HG02642 (cell line): ENCODE results near the gene URAD.
"Not testable (repeated sequence)": the region's sequence is repeated elsewhere in the genome, so short reads cannot be mapped to it uniquely, and the experiment has no call there.

Experiments used
- ATAC-seq: cut with Tn5 transposase; IDR thresholded peaks from one replicate; pipeline ENCODE4 v1.9.1; 2021; ENCODE audit warnings: mild to moderate bottlenecking; ENCODE audit not compliant: unreplicated experiment, poor library complexity

Gene URAD

GRCh38 chr13:27971776-27972477 is 16.6 kb downstream of the URAD start:
- ATAC-seq, result no peak

- ATAC-seq, result no peak
Measured at GRCh38 chr13:27971236-27971645, 17.3 kb downstream of the URAD start.

- ATAC-seq, result no peak
Measured at GRCh38 chr13:27970382-27971235, 17.9 kb downstream of the URAD start.

GRCh38 chr13:27969866-27970229 is 18.6 kb downstream of the URAD start:
- no peak for ATAC-seq

GRCh38 chr13:27969082-27969865 is 19.2 kb downstream of the URAD start, which contains the start of gene CDX2:
Gene CDX2, minus strand, starts transcription at chr13:27969315. Its CDS starts 309 bp downstream, at chr13:27969006.
- no peak for ATAC-seq

GRCh38 chr13:27968316-27969081 is 20.0 kb downstream of the URAD start:
- ATAC-seq, result no peak

GRCh38 chr13:27967736-27968315 is 20.7 kb downstream of the URAD start:
- ATAC-seq, result no peak

GRCh38 chr13:27967203-27967735 is 21.2 kb downstream of the URAD start:
- no peak for ATAC-seq

GRCh38 chr13:27966641-27967202 is 21.8 kb downstream of the URAD start:
- ATAC-seq, result no peak

- ATAC-seq, result no peak
Measured at GRCh38 chr13:27965740-27966640, 22.5 kb downstream of the URAD start.

GRCh38 chr13:27965343-27965739 is 23.2 kb downstream of the URAD start:
- ATAC-seq, result no peak

- ATAC-seq, result no peak
Measured at GRCh38 chr13:27964741-27965323, 23.7 kb downstream of the URAD start.

GRCh38 chr13:27964206-27964605 is 24.3 kb downstream of the URAD start:
- ATAC-seq, result not testable (repeated sequence)

- no peak for ATAC-seq
Measured at GRCh38 chr13:27963491-27963890, 25.0 kb downstream of the URAD start.

GRCh38 chr13:27962982-27963381 is 25.5 kb downstream of the URAD start:
- no peak for ATAC-seq

GRCh38 chr13:27962128-27962841 is 26.2 kb downstream of the URAD start:
- no peak for ATAC-seq
